ENCODE measurements around the gene B4GALNT4.
"Not testable (repeated sequence)": the region's sequence is repeated elsewhere in the genome, so short reads cannot be mapped to it uniquely, and the experiment has no call there.

Gene B4GALNT4

GRCh38 chr11:406796-407650 lies 37.7 kb downstream of the B4GALNT4 start:
- peak; percentile 81 for DNase-seq (ENCODE audit: low read depth, low spot score)

- no peak for DNase-seq (ENCODE audit: low read depth, low spot score)
Observed at GRCh38 chr11:407651-408123, 38.4 kb downstream of the B4GALNT4 start.

- DNase-seq (ENCODE audit: low read depth, low spot score) = no peak
Observed at GRCh38 chr11:408154-409007, 39.1 kb downstream of the B4GALNT4 start.

GRCh38 chr11:409008-409599 lies 39.8 kb downstream of the B4GALNT4 start:
- no peak for DNase-seq (ENCODE audit: low read depth, low spot score)

- no peak for DNase-seq (ENCODE audit: low read depth, low spot score)
Observed at GRCh38 chr11:409600-410483, 40.5 kb downstream of the B4GALNT4 start.

GRCh38 chr11:410711-411110 lies 41.4 kb downstream of the B4GALNT4 start:
- DNase-seq (ENCODE audit: low read depth, low spot score) = not testable (repeated sequence)

GRCh38 chr11:411520-411919 lies 42.2 kb downstream of the B4GALNT4 start:
- not testable (repeated sequence) for DNase-seq (ENCODE audit: low read depth, low spot score)

- DNase-seq (ENCODE audit: low read depth, low spot score) = no peak
Observed at GRCh38 chr11:412641-413119, 43.4 kb downstream of the B4GALNT4 start.

GRCh38 chr11:413120-414081 lies 44.1 kb downstream of the B4GALNT4 start:
- no peak for DNase-seq (ENCODE audit: low read depth, low spot score)

- no peak for DNase-seq (ENCODE audit: low read depth, low spot score)
Observed at GRCh38 chr11:414318-414857, 45.1 kb downstream of the B4GALNT4 start.

- DNase-seq (ENCODE audit: low read depth, low spot score) = no peak
Observed at GRCh38 chr11:415640-416041, 46.3 kb downstream of the B4GALNT4 start.

GRCh38 chr11:416051-416756 lies 46.9 kb downstream of the B4GALNT4 start:
- no peak for DNase-seq (ENCODE audit: low read depth, low spot score)

- DNase-seq (ENCODE audit: low read depth, low spot score) = no peak
Observed at GRCh38 chr11:416757-417621, 47.7 kb downstream of the B4GALNT4 start.

- DNase-seq (ENCODE audit: low read depth, low spot score) = no peak
Observed at GRCh38 chr11:417652-418342, 48.5 kb downstream of the B4GALNT4 start.

GRCh38 chr11:418343-419247 lies 49.3 kb downstream of the B4GALNT4 start:
- no peak for DNase-seq (ENCODE audit: low read depth, low spot score)
